ENCODE measurements around the gene NR1I3. TPM values are rescaled to one million over a fixed set of nuclear protein-coding genes. Genes with fewer than 3 reads are reported as not detected.

NR1I3 gene
- total and polyA plus RNA-seq, 2 of the 13 experiments (the other 11 are each of a cell fraction or from before 2014, with no cell fraction given), result 0.62 to 0.95 TPM

DNA sequence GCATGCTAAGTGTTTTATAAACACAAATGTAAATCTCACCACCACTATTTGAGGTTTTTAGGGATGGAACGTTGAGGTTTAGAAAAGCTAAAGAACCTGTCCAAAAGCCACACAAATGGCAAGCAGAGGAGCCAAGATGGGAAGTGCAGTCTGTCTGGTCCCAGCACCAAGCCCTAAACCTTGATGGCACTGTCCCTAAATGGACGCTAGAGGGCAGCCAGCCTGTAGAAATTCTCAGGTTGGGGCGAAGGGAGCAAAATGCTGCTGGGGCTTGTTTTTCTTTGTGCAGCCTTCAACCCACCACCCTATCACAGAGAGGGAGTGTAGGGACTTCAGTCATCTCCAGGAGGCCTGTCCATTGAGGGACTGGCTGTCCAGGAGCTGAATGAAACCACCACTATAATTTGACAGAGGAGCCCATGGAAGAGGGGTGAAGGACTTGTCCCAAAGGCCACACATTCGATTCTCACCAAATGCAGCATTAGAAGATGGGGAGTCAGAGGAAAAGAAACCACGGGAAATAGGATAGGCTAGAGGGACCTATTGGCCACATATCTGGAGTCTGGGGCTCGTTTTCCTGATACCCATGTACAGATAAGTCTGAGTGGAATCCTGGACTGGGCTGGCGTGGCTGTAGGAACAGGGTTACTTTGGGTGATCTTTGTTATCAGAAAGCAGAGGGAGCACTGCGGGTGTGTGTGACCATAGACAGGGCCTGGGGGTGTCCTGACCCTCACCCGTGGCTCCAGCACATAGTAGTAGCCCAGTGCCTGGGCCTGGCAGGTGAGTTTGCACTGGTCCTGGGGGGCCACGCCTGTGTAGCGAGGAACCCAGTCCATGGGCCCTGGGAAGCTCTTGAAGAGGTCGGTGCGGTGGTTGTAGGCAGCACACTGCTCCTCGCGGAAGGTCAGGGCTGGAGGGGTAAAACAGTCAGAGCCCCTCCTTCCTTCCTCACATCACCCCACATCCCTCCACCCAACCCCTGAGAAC lies 45.2 kb downstream of the NR1I3 start (continued):
- no peak for TF ChIP-seq CC2D1A (CRISPR knock-in tag; IDR thresholded peaks at IDR 0.05)
- no peak for TF ChIP-seq PPARG (CRISPR knock-in tag; conservative IDR thresholded peaks at IDR 0.05)
- no peak for TF ChIP-seq ZFYVE20 (CRISPR knock-in tag; IDR thresholded peaks at IDR 0.05; ENCODE audit: borderline replicate concordance, low read depth)
- no peak for TF ChIP-seq NR2F6 (IDR thresholded peaks at IDR 0.05)
- TF ChIP-seq NR2F6 (CRISPR knock-in tag; IDR thresholded peaks at IDR 0.05), result no peak
- TF ChIP-seq ZNF614 (CRISPR knock-in tag; IDR thresholded peaks at IDR 0.05; ENCODE audit: borderline replicate concordance), result no peak
- no peak for TF ChIP-seq ZBTB7B (CRISPR knock-in tag; IDR thresholded peaks at IDR 0.05)
- TF ChIP-seq MAF1 (CRISPR knock-in tag; IDR thresholded peaks at IDR 0.05; ENCODE audit: borderline replicate concordance), result no peak
- no peak for TF ChIP-seq ZNF710 (CRISPR knock-in tag; IDR thresholded peaks at IDR 0.05; ENCODE audit: borderline replicate concordance)
- no peak for TF ChIP-seq RFX1 (IDR thresholded peaks at IDR 0.05)
- TF ChIP-seq IRX3 (CRISPR knock-in tag; IDR thresholded peaks at IDR 0.05; ENCODE audit: borderline replicate concordance, low read depth), result no peak
- no peak for TF ChIP-seq AHR (CRISPR knock-in tag; IDR thresholded peaks at IDR 0.05)
- no peak for TF ChIP-seq GZF1 (CRISPR knock-in tag; IDR thresholded peaks at IDR 0.05)
- no peak for TF ChIP-seq ZNF512B (CRISPR knock-in tag; IDR thresholded peaks at IDR 0.05; ENCODE audit: borderline replicate concordance)
- no peak for TF ChIP-seq ZBTB26 (CRISPR knock-in tag; IDR thresholded peaks at IDR 0.05; ENCODE audit: borderline replicate concordance)
- TF ChIP-seq RFX3 (CRISPR knock-in tag; IDR thresholded peaks at IDR 0.05), result no peak
- TF ChIP-seq CBFB (CRISPR knock-in tag; IDR thresholded peaks at IDR 0.05), result no peak
- no peak for TF ChIP-seq ZNF329 (CRISPR knock-in tag; IDR thresholded peaks at IDR 0.05; ENCODE audit: low read depth)
- TF ChIP-seq AKAP8 (CRISPR knock-in tag; IDR thresholded peaks at IDR 0.05), result no peak
- no peak for TF ChIP-seq SIX1 (CRISPR knock-in tag; IDR thresholded peaks at IDR 0.05; ENCODE audit: borderline replicate concordance)
- TF ChIP-seq ZNF883 (CRISPR knock-in tag; IDR thresholded peaks at IDR 0.05; ENCODE audit: not compliant biosample characterization), result no peak
- no peak for TF ChIP-seq ZBTB25 (CRISPR knock-in tag; IDR thresholded peaks at IDR 0.05)
